ENCODE data around the gene WWOX.

The WWOX gene

GRCh38 chr16:78106686-78107085, 7.2 kb downstream of the WWOX start:
- no peak for DNase-seq

GRCh38 chr16:78108451-78108850, 9.0 kb downstream of the WWOX start:
- DNase-seq, result no peak

DNA sequence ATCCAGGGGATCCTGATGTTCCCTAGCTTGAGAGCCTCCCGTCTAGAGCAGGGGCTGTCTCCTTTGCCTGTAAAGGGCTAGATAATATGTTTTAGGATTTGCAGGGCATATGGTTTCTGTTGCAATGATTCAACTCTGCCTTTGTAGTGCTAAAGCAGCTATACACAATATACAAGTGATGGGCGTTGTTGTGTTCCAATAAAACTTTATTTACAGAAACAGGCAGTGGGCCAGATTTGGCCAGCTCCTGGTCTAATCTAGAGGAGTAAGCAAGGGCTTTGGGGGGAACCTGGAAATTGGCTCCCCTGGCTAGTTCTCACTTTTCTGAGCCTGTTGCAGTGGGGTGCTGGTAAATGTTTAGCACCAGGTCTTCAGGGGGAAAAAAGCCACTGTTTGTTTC, 13.8 kb downstream of the WWOX start:
- no peak for DNase-seq

DNA sequence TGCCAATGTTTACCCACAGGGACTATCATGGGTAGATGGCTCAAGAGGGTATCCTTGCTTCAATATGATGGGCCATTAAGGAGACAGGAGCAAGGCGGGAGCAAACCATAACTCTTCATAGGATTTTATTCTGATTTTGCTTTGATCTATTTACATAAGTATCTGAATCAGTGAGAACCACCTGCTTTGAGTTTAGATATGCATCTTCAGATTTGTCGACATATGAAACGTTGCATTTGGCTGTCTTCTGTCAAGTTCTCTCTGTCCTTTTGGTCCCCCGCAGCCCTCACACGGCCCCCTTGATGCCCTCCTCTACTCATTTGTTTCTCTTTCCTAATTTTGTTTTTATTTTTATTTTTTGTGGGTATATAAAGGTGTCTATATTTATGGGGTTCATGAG, 16.2 kb downstream of the WWOX start:
- no peak for DNase-seq

GRCh38 chr16:78116946-78117345, 17.5 kb downstream of the WWOX start:
- peak; percentile 5 for DNase-seq

DNA sequence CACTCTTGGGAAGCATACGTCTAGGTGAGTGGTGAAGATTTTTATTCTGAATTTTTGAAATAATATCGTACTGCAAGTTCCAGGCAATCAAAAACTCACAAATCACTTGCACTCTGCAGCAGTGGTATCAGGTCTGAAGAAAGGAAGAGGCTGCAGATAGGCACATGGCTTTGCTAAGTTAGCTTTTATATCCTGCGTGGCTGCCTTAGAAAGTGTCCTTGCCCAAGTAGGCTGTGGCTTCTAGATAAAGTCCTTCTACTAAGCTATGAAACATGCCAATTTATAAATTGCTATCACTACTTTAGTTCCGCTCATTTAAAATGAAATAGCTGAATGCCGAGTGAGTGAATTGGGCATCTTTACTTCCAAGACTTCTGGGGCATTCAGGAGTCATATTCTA, 17.9 kb downstream of the WWOX start:
- no peak for DNase-seq

GRCh38 chr16:78118469-78119025, 19.1 kb downstream of the WWOX start:
- no peak for DNase-seq

DNA sequence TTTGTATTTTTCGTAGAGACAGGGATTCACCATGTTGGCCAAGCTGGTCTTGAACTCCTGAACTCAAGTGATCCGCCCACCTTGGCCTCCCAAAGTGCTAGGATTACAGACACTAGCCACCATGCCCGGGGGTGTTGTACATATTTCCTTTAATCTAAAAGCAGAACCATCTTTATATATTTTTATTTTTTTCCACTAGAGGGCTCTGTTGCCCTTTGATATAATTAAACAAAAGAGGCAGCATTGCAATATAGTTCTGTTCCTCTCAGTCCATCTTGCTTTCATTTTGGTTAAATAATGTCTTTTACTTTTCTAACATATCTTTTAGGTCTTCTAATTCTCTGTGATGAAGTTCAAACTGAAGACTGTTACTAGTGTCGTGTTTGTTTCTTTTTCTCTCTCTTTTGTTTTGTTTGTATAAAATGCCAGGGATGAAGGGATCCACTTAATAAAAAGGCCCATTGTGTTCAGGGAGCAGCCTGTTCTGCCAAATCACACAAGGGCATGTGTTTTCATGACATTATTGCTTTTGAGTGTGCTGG, 23.4 kb downstream of the WWOX start:
- DNase-seq, result peak; percentile 70

GRCh38 chr16:78125112-78125844, 25.8 kb downstream of the WWOX start:
- no peak for DNase-seq

GRCh38 chr16:78126662-78127061, 27.2 kb downstream of the WWOX start:
- no peak for DNase-seq

GRCh38 chr16:78127130-78127529, 27.7 kb downstream of the WWOX start:
- peak; percentile 41 for DNase-seq

DNA sequence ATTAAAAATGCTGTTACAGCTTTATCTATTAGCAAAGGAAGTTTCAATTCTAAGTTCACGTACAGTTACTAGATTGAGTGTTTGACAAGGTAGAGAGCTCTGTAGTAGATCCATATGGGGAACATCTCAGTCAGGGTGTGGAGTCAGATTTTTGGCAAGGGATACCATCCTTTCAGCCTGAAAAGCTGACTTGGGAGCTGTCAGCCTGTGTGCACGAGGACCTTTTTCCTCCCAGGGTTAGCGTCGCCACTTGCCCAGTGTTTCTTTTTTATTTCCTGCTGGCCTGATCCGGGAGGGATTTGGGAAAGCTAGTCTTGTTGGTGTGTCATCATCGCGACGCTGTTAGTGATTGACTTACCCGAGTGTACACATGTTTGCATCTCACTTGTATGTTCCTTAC, 29.5 kb downstream of the WWOX start:
- DNase-seq, result no peak

DNA sequence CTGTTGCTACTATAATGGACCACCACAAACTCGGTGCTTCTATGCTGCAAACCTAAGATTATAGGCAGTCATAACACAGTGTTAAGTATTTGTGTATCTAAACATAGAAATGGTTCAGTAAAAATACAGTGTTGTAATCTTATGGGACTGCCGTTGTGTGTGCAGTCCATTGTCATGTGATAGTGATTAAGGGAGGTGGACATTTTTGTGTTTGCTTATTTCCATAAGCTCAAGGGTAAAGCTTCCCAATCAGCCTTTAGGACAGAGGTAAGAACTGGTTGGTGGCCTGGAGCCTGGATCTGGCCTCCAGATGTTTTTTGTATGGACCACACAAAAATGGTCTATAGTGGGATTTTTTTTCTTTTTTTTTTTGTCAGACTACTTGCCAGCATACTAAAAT, 29.9 kb downstream of the WWOX start:
- no peak for DNase-seq

DNA sequence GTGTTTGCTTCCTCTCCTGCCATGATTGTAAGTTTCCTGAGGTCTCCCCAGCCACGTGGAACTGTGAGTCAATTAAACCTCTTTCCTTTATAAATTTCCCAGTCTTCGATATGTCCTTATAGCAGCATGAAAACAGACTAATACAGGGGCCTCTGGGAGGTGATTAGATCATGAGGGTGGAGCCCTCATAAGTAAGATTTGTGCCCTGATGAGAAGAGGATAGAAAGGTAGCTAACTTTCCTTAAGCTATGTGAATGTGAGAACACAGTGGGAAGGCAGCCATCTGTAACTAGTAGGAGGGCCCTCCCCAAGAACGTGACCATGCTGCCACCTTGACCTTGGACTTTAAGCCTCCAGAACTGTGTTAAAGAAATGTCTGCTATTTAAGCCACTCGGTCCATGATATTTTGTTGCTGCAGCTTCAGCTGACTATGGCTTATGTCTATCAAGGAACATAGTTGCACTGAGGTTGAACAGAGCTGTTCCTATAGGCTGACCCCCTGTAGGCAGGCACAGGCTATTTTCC, 30.7 kb downstream of the WWOX start:
- no peak for DNase-seq

- no peak for DNase-seq
Measured at GRCh38 chr16:78130950-78131349, 31.5 kb downstream of the WWOX start.

DNA sequence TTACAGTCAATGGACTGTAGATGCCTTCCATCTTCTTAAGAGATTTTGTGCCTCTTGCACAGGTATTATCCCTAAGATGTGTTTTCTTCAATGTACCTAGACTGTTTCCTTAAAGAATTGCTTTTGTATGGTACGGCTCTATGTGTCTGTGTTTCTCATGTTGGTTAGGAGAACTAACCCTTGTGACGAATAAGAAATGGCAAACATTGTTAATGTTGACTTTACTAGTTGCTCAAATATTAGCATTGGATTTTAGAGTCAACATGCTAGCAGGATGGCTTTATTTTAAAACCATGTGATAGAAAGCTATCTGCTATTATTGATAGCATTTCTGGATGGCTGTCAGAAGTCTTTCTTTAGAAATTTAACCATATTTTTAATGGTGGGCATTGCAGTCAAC, 34.5 kb downstream of the WWOX start:
- DNase-seq, result peak; percentile 77

GRCh38 chr16:78134944-78135619, 35.6 kb downstream of the WWOX start:
- DNase-seq, result peak; percentile 27

- no peak for DNase-seq
Measured at GRCh38 chr16:78137179-78137578, 37.7 kb downstream of the WWOX start.

DNA sequence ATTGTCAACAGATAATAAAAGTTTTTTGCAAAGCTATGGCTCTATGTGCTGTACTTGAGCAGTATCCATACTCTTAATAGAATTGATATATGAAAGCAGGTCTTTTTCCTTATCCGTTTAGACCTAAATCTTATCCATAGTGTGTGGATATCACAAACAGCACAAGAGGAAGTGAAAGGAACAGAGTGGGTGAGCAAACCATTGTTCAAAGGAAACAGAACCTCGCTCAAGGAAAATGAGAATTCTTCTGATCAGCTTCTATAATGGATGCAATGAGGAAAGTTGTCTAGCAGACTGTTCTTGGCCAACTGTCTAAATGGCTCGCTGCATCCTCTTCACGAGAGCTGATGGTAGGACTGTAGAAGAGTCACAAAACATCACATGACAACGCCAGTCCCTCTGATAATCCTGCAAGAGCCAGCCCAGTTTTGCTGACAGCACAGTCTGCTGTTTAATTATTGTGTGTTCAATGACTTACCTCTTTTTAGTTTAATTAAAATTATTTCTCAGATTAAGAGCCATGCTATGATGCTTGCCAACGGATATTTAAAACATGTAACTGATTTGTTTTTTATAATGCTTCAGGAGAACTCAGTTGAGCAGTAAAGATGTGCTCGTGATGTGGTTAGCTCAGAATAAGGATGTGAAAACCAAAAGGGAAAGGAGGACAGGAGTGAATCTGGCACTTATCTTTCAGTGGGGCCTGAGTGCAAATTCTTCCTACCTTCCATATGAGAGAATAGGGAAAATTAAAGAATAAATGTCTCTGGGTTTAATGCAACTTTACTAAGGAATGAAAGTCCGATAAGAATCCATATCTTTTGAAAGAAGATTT, 38.5 kb downstream of the WWOX start:
- no peak for DNase-seq

DNA sequence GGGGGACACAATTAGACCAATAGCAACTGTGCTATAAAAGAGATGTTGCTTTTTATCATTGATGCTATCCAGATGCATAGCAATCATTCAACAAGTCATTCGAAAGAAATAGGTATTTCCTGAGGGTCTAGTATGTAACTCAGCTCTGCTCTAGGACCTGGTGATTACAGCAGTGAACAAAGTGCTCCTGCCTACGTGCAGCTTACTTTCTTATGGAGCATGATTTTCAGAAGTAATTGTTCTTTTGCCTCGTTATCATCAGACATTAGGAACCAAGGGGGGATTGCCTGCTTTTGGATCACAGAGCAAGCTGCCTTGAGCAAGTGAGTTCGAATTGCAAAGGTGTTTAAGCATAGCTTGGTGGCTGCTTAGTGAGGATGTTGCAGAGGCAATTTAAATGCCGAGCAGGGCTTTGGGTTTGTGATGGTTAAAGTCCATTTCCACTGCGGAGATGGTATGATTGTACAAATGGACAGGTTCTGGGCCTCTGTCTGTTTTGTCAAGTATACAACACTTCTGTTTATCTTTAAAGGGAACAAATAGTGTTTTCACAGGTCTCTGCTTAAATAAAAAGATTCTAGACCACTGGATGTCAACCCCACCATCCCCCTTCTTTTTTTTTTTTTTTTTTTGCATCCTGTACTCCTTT, 41.5 kb downstream of the WWOX start:
- DNase-seq, result no peak

DNA sequence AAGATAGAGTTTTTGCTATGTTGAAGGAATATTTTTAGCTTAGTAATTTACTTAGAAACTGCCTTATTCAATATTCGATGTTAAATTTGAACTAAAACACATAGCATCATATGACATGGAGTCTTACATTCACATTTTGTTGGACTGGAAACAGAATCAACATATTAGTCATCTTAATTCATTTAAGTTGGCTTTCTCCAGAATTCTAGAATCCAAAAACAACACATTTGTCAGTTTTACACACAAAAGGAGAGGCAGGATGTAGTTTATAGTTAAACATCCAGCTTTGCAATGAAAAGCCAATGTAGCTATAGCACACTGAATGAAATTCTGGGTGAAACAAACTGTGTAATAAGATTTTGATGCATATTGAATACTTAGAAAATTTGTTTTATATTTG, 43.3 kb downstream of the WWOX start:
- DNase-seq, result no peak

DNA sequence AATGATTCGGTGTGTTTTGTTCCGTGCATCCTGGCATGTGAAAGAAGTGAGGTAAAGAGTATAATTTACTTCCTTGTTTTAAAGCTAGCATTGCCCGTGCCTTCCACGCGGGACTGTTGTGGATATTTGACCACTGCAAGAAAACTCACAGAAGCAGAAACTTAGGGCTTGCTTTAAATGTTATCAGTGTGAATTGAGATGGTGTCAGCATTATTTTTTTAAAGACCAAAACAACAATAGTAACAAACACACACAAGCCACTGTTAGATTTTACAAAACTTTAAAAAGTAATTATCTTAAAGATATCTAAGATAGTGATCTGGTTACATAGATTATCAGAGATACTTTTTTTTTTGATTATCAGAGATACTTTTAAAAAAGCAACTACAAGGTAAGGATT, 47.4 kb downstream of the WWOX start:
- no peak for DNase-seq

Measured in NCI-H69 (cell line).